K562 (cell line): Measurements from ENCODE around the gene IRF6. TPM values are rescaled to one million over a fixed set of nuclear protein-coding genes. Genes with fewer than 3 reads are reported as not detected.

Experiments
- ADNP ChIP-seq: fragments of 200-800 bp; sonication (Bioruptor generic); IDR thresholded peaks from 2 replicates; pipeline ENCODE4 v1.6.1; 2016; ENCODE audit warnings: missing genetic modification characterization, missing compliant biosample characterization
- CHD1 ChIP-seq: fragments of 200-600 bp; sonication (generic); IDR thresholded peaks from one replicate; pipeline ENCODE4 v1.6.1; 2012; ENCODE audit warnings: mild to moderate bottlenecking, moderate library complexity, low read length, inconsistent platforms
- EGR1 ChIP-seq: fragments of 450-650 bp; conservative IDR thresholded peaks from 2 replicates; pipeline ENCODE4 v1.6.1; 2017; ENCODE audit warnings: mild to moderate bottlenecking
- GATA2 ChIP-seq: sonication (generic); formaldehyde crosslinking; IDR thresholded peaks from 2 replicates; pipeline ENCODE4 v1.4.0; 2020; ENCODE audit warnings: mild to moderate bottlenecking, missing genetic modification reagents
- KDM1A ChIP-seq, 2 experiments: fragments of 450-650 bp; IDR thresholded peaks; 2 replicates each; pipeline ENCODE4 v1.6.1; 2016; ENCODE audit warnings: mild to moderate bottlenecking in 2 of 2
- PRPF4 ChIP-seq: fragments of 200-400 bp; formaldehyde crosslinking; IDR thresholded peaks from one replicate; pipeline ENCODE4 v1.6.1; 2017; ENCODE audit warnings: low read length, low read depth, mild to moderate bottlenecking; ENCODE audit not compliant: insufficient read depth, poor library complexity, severe bottlenecking
- polyA plus RNA-seq, 8 experiments: library from polyadenylated mRNA; depleted of rRNA in 4 of 8; stranded (reverse) in 5 of 8; unstranded in 3 of 8; fragments of >200 nt; fragmentation: Nextera tagmentation in 2 of 8; fragmentation: Illumina TruSeq in 1 of 8; extraction: Ambion mirVana in 2 of 8; extraction: Trizol in 1 of 8; gene quantifications; 2 replicates each; pipeline versions ENCODE4 v1.2.1 to v1.2.3, GENCODE V29; 2011 to 2014; ENCODE audit warnings: inconsistent platforms in 1 of 8, missing spikeins in 1 of 8
- total RNA-seq, 7 experiments: library from RNA; depleted of rRNA in 6 of 7; stranded (reverse); fragments of >200 nt in 6 of 7; fragmentation: Illumina TruSeq in 2 of 7; extraction: Trizol in 2 of 7; gene quantifications; 2 replicates each; pipeline versions ENCODE4 v1.2.1 to v1.2.3, GENCODE V29; 2011 to 2021; ENCODE audit warnings: low replicate concordance in 1 of 7
- TF ChIP-seq, protein P1 (sequence below), 2 experiments: fragments of 150-350 bp in 1 of 2; IDR thresholded peaks; 2 replicates each; pipeline ENCODE4 v1.6.1; 2012 to 2016; ENCODE audit warnings: low read depth in 2 of 2, low read length in 2 of 2, mild to moderate bottlenecking in 1 of 2, moderate library complexity in 1 of 2
- TF ChIP-seq, protein P2 (sequence below): fragments of 250-450 bp; sonication (Bioruptor Pico); IDR thresholded peaks from 2 replicates; pipeline ENCODE4 v1.4.0; 2020
- TF ChIP-seq, protein P3 (sequence below): fragments of 250-450 bp; sonication (Bioruptor Pico); IDR thresholded peaks from 2 replicates; pipeline ENCODE4 v1.8.0; 2021; ENCODE audit warnings: borderline replicate concordance, mild to moderate bottlenecking, moderate library complexity; ENCODE audit not compliant: poor library complexity, severe bottlenecking
- TF ChIP-seq, protein P4 (sequence below): fragments of 250-450 bp; sonication (Bioruptor Pico); IDR thresholded peaks from 2 replicates; pipeline ENCODE4 v1.5.0; 2022; ENCODE audit warnings: mild to moderate bottlenecking
- TF ChIP-seq, protein P5 (sequence below): fragments of 250-450 bp; sonication (Bioruptor Pico); IDR thresholded peaks from 2 replicates; pipeline ENCODE4 v1.5.0; 2021; ENCODE audit warnings: mild to moderate bottlenecking, moderate library complexity

The IRF6 gene
- total and polyA plus RNA-seq, 9 of the 15 experiments (the other 6 are each of a cell fraction or from before 2014, with no cell fraction given) = 0.03 to 0.65 (median 0.17) TPM

GRCh38 chr1:209808059-209808581 is 2.2 kb upstream of the IRF6 start (continued):
- TF ChIP-seq, protein P1, sequence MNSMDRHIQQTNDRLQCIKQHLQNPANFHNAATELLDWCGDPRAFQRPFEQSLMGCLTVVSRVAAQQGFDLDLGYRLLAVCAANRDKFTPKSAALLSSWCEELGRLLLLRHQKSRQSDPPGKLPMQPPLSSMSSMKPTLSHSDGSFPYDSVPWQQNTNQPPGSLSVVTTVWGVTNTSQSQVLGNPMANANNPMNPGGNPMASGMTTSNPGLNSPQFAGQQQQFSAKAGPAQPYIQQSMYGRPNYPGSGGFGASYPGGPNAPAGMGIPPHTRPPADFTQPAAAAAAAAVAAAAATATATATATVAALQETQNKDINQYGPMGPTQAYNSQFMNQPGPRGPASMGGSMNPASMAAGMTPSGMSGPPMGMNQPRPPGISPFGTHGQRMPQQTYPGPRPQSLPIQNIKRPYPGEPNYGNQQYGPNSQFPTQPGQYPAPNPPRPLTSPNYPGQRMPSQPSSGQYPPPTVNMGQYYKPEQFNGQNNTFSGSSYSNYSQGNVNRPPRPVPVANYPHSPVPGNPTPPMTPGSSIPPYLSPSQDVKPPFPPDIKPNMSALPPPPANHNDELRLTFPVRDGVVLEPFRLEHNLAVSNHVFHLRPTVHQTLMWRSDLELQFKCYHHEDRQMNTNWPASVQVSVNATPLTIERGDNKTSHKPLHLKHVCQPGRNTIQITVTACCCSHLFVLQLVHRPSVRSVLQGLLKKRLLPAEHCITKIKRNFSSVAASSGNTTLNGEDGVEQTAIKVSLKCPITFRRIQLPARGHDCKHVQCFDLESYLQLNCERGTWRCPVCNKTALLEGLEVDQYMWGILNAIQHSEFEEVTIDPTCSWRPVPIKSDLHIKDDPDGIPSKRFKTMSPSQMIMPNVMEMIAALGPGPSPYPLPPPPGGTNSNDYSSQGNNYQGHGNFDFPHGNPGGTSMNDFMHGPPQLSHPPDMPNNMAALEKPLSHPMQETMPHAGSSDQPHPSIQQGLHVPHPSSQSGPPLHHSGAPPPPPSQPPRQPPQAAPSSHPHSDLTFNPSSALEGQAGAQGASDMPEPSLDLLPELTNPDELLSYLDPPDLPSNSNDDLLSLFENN (IDR thresholded peaks at IDR 0.05; ENCODE audit: low read depth in 2 of 2, low read length in 2 of 2) = no peak
- TF ChIP-seq GATA2 (no peak), ADNP (tag) (no peak), CHD1 (no peak), EGR1 (no peak), KDM1A (IDR thresholded peaks at IDR 0.05) (peak; percentile 74 to 88), PRPF4 (no peak)
- TF ChIP-seq, protein P2, sequence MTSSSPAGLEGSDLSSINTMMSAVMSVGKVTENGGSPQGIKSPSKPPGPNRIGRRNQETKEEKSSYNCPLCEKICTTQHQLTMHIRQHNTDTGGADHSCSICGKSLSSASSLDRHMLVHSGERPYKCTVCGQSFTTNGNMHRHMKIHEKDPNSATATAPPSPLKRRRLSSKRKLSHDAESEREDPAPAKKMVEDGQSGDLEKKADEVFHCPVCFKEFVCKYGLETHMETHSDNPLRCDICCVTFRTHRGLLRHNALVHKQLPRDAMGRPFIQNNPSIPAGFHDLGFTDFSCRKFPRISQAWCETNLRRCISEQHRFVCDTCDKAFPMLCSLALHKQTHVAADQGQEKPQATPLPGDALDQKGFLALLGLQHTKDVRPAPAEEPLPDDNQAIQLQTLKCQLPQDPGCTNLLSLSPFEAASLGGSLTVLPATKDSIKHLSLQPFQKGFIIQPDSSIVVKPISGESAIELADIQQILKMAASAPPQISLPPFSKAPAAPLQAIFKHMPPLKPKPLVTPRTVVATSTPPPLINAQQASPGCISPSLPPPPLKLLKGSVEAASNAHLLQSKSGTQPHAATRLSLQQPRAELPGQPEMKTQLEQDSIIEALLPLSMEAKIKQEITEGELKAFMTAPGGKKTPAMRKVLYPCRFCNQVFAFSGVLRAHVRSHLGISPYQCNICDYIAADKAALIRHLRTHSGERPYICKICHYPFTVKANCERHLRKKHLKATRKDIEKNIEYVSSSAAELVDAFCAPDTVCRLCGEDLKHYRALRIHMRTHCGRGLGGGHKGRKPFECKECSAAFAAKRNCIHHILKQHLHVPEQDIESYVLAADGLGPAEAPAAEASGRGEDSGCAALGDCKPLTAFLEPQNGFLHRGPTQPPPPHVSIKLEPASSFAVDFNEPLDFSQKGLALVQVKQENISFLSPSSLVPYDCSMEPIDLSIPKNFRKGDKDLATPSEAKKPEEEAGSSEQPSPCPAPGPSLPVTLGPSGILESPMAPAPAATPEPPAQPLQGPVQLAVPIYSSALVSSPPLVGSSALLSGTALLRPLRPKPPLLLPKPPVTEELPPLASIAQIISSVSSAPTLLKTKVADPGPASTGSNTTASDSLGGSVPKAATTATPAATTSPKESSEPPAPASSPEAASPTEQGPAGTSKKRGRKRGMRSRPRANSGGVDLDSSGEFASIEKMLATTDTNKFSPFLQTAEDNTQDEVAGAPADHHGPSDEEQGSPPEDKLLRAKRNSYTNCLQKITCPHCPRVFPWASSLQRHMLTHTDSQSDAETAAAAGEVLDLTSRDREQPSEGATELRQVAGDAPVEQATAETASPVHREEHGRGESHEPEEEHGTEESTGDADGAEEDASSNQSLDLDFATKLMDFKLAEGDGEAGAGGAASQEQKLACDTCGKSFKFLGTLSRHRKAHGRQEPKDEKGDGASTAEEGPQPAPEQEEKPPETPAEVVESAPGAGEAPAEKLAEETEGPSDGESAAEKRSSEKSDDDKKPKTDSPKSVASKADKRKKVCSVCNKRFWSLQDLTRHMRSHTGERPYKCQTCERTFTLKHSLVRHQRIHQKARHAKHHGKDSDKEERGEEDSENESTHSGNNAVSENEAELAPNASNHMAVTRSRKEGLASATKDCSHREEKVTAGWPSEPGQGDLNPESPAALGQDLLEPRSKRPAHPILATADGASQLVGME (CRISPR knock-in tag) = peak; percentile 83; the same call in 1 of the 2 replicates
- TF ChIP-seq, protein P3, sequence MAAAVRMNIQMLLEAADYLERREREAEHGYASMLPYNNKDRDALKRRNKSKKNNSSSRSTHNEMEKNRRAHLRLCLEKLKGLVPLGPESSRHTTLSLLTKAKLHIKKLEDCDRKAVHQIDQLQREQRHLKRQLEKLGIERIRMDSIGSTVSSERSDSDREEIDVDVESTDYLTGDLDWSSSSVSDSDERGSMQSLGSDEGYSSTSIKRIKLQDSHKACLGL (CRISPR knock-in tag) = no peak
- TF ChIP-seq, protein P4, sequence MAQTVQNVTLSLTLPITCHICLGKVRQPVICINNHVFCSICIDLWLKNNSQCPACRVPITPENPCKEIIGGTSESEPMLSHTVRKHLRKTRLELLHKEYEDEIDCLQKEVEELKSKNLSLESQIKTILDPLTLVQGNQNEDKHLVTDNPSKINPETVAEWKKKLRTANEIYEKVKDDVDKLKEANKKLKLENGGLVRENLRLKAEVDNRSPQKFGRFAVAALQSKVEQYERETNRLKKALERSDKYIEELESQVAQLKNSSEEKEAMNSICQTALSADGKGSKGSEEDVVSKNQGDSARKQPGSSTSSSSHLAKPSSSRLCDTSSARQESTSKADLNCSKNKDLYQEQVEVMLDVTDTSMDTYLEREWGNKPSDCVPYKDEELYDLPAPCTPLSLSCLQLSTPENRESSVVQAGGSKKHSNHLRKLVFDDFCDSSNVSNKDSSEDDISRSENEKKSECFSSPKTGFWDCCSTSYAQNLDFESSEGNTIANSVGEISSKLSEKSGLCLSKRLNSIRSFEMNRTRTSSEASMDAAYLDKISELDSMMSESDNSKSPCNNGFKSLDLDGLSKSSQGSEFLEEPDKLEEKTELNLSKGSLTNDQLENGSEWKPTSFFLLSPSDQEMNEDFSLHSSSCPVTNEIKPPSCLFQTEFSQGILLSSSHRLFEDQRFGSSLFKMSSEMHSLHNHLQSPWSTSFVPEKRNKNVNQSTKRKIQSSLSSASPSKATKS (CRISPR knock-in tag) = no peak
- TF ChIP-seq, protein P5, sequence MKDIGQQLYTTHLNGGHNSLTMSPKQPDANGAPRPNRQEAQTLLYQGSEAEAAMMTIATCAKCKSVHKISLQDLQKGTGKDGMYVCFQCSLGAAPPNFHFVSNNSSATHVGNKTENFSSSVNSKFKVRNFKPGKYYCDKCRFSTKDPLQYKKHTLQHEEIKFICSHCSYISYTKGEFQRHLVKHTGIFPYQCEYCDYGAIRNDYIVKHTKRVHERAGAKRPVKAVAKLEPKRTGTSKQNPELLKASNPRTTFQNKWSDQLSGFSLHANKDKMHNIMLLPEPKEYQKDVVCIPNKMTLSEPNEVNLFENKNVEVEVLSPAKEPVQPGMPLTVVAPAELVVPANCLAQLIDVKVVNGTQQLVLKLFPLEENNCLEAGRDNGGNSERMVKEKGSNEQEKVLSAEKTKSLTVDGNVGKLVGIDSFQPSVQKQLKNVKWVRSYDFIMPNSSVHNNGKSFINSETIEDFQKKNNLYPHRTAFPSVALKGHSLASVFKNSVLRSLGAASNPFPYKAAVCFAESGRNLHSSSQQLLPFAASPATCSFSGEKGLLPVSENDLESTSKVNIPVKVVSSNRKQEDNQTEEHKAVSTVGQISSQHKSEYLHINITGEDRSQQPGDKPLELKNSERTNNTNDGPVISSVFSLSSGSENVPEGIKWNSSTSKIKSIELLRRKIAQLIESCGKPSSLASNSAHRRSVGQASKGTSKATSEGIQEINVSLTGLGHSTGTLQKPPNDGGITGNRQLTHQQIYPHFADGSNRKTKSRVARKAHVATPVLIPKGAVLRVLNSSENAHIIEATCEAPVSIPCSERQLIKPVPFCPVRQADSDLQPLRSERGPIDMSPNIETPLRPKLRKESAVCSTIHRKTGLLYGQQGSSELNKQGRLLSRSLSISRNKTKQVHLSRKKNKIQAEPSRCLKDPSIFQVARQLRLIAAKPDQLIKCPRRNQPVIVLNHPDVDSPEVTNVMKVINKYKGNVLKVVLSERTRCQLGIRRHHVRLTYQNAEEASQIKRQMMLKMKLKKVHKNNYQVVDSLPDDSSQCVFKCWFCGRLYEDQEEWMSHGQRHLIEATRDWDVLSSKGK (CRISPR knock-in tag) = no peak
